Astrocyte (in vitro differentiated cells and primary cell): ENCODE results near the gene FGD4. TPM values are rescaled to one million over a fixed set of nuclear protein-coding genes. Genes with fewer than 3 reads are reported as not detected.
A peak's percentile ranks its signal among the peaks of the same experiment; 100 is the strongest.

ENCODE experiments used
- DNase-seq: peaks from one replicate; pipeline ENCODE4 v3.0.0-alpha.2; 2010; ENCODE audit warnings: low read depth
- FAIRE-seq: peaks from 2 replicates; lab custom pipeline; 2011; peaks lifted over from hg19 to GRCh38; lab: Jason Lieb, UNC
- H2AFZ ChIP-seq: 2 replicates; pipeline ENCODE4 v1.6.0; 2012; ENCODE audit warnings: low read depth, low read length, inconsistent platforms
- H3K27ac ChIP-seq: 2 replicates; pipeline ENCODE4 v1.5.1; 2011; ENCODE audit warnings: low read depth, low read length, inconsistent platforms
- H3K27me3 ChIP-seq: 2 replicates; pipeline ENCODE4 v1.6.0; 2011; ENCODE audit warnings: low read length, inconsistent platforms; ENCODE audit not compliant: insufficient read depth
- H3K36me3 ChIP-seq: 2 replicates; pipeline ENCODE4 v1.5.1; 2011; ENCODE audit warnings: low read length, inconsistent platforms; ENCODE audit not compliant: insufficient read depth
- H3K4me1 ChIP-seq: 2 replicates; pipeline ENCODE4 v1.5.1; 2011; ENCODE audit warnings: low read length, inconsistent platforms; ENCODE audit not compliant: insufficient read depth
- H3K4me2 ChIP-seq: 2 replicates; pipeline ENCODE4 v1.6.0; 2012; ENCODE audit warnings: low read length, inconsistent platforms
- H3K4me3 ChIP-seq: 2 replicates; pipeline ENCODE4 v1.5.1; 2011; ENCODE audit warnings: low read depth, mild to moderate bottlenecking, low read length, inconsistent platforms; ENCODE audit not compliant: insufficient read depth
- H3K79me2 ChIP-seq: 2 replicates; pipeline ENCODE4 v1.6.0; 2012; ENCODE audit warnings: mild to moderate bottlenecking, low read length, inconsistent platforms; ENCODE audit not compliant: insufficient read depth
- H3K9ac ChIP-seq: 2 replicates; pipeline ENCODE4 v1.6.0; 2012; ENCODE audit warnings: mild to moderate bottlenecking, low read length, inconsistent platforms
- H3K9me3 ChIP-seq: 2 replicates; pipeline ENCODE4 v1.5.1; 2012; ENCODE audit warnings: low read depth, mild to moderate bottlenecking, low read length, inconsistent platforms; ENCODE audit not compliant: insufficient read depth
- H4K20me1 ChIP-seq: 2 replicates; pipeline ENCODE4 v1.6.0; 2012; ENCODE audit warnings: low read length, inconsistent platforms; ENCODE audit not compliant: insufficient read depth
- H3K27ac Mint-ChIP-seq: one replicate; pipeline ENCODE4 v1.8.0; 2021; ENCODE audit warnings: mild to moderate bottlenecking, mixed read lengths; ENCODE audit not compliant: unreplicated experiment
- H3K27me3 Mint-ChIP-seq: one replicate; pipeline ENCODE4 v1.8.0; 2021; ENCODE audit warnings: low read depth, mixed read lengths; ENCODE audit not compliant: unreplicated experiment
- H3K36me3 Mint-ChIP-seq: one replicate; pipeline ENCODE4 v1.8.0; 2021; ENCODE audit warnings: low read depth, mixed read lengths; ENCODE audit not compliant: unreplicated experiment
- H3K4me1 Mint-ChIP-seq: one replicate; pipeline ENCODE4 v1.8.0; 2021; ENCODE audit warnings: low read depth, mixed read lengths; ENCODE audit not compliant: unreplicated experiment
- H3K4me3 Mint-ChIP-seq: one replicate; pipeline ENCODE4 v1.8.0; 2021; ENCODE audit warnings: mild to moderate bottlenecking, moderate library complexity, mixed read lengths; ENCODE audit not compliant: unreplicated experiment
- H3K9me3 Mint-ChIP-seq: one replicate; pipeline ENCODE4 v1.8.0; 2021; ENCODE audit warnings: mild to moderate bottlenecking, mixed read lengths; ENCODE audit not compliant: unreplicated experiment
- CTCF ChIP-seq: IDR thresholded peaks from 2 replicates; pipeline ENCODE4 v1.5.1; 2011; ENCODE audit warnings: low read depth, mild to moderate bottlenecking, inconsistent platforms, low read length, moderate library complexity; ENCODE audit not compliant: insufficient read depth
- EZH2 ChIP-seq: IDR thresholded peaks from 2 replicates; pipeline ENCODE4 v1.6.1; 2012; ENCODE audit warnings: mild to moderate bottlenecking, low read length, inconsistent platforms; ENCODE audit not compliant: insufficient read depth
- total RNA-seq: library from RNA; stranded (reverse); gene quantifications from 2 replicates; pipeline ENCODE4 v1.2.1, GENCODE V29; 2021

FGD4 gene
- total RNA-seq, 1 donor from 2014 or later: 18.7 TPM

- no peaks in the 10 kb centered on the region for H3K27me3 Mint-ChIP-seq
- DNase-seq: no peak
- no peaks in the 10 kb centered on the region for H3K9me3 Mint-ChIP-seq
- no peak overlapping the region for H2AFZ ChIP-seq
- H3K4me1 ChIP-seq: no peaks in the 10 kb centered on the region
- H3K79me2 ChIP-seq: no peaks in the 10 kb centered on the region
- FAIRE-seq: no peak
- no peak overlapping the region for H3K27ac ChIP-seq
- H3K27me3 ChIP-seq: no peaks in the 10 kb centered on the region
- peaks cover 5% of the 10 kb centered on the region for H3K36me3 Mint-ChIP-seq
- no peak overlapping the region for H3K9ac ChIP-seq
- no peak overlapping the region for H3K4me2 ChIP-seq
- H3K4me1 Mint-ChIP-seq: peaks cover 15% of the 10 kb centered on the region
- no peaks in the 10 kb centered on the region for H3K9me3 ChIP-seq
- TF ChIP-seq CTCF: no peak
- no peak for TF ChIP-seq EZH2
- H3K27ac Mint-ChIP-seq: no peak overlapping the region
- H3K4me3 Mint-ChIP-seq: no peak overlapping the region
- no peak overlapping the region for H3K4me3 ChIP-seq
- no peaks in the 10 kb centered on the region for H3K36me3 ChIP-seq
- no peaks in the 10 kb centered on the region for H4K20me1 ChIP-seq
Observed at GRCh38 chr12:32466986-32467711, 67.8 kb downstream of the FGD4 start.

DNA sequence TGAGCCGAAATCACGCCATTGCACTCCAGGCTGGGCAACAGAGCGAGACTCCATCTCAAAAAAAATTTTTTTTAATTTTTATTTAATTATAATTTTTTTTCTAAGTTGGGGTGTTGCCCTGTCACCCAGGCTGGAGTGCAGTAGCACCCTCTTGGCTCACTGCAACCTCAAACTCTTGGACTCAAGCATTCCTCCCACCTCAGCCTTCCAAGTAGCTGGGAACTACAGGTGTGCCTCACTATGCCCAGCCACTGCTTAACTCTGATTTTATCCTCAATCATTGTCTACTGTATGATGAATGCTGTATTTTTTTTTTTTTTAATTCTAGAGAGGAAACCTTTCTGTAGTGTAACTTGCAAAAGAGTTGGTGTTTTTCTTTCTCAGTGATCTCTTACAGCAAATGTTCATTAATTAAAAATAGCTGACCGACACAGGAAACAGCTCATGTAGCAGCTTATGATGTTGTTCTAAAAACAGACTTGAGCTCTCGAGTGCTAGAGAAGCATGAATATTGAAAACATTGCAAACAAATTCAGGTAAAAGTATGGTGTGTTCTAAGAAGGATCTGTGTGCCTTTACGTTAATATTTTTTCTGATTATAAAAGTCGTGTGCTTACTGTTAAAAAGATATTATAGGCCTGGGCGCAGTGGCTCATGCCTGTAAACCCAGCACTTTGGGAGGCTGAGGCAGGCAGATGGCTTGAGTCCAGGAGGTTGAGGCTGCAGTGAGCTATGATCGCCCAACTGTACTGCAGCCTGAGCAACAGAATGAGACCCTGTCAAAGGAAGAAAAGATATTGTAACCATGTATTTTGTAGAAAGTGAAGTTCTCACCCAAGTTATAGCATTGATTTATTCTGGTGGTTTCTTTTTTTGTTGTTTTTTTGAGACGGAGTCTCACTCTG, 68.9 kb downstream of the FGD4 start:
- Histone ChIP-seq H3K36me3 (no peaks in the 10 kb centered on the region), H3K79me2 (no peaks in the 10 kb centered on the region), H3K9ac (no peak overlapping the region), H2AFZ (no peak overlapping the region), H3K4me2 (no peak overlapping the region), H3K27ac (no peak overlapping the region), H3K9me3 (no peaks in the 10 kb centered on the region), H3K4me1 (no peaks in the 10 kb centered on the region), H3K4me3 (no peak overlapping the region), H3K27me3 (no peaks in the 10 kb centered on the region), H4K20me1 (no peaks in the 10 kb centered on the region)
- peaks cover 8% of the 10 kb centered on the region for H3K4me1 Mint-ChIP-seq
- no peaks in the 10 kb centered on the region for H3K9me3 Mint-ChIP-seq
- DNase-seq (peak; percentile 17), FAIRE-seq (no peak)
- H3K27me3 Mint-ChIP-seq: no peaks in the 10 kb centered on the region
- TF ChIP-seq CTCF (no peak), EZH2 (no peak)
- H3K4me3 Mint-ChIP-seq: no peak overlapping the region
- H3K27ac Mint-ChIP-seq: no peak overlapping the region
- H3K36me3 Mint-ChIP-seq: peaks cover 5% of the 10 kb centered on the region
